LNCaP clone FGC (cell line): ENCODE data around the gene CPA1.

Source experiments
- DNase-seq: peaks from one replicate; pipeline ENCODE4 v3.0.0-alpha.2; 2011; ENCODE audit warnings: low read depth
- H3K4me3 ChIP-seq: 2 replicates; pipeline ENCODE4 v1.5.1; 2011; ENCODE audit warnings: mild to moderate bottlenecking, low read depth, low read length, control low read depth
- CTCF ChIP-seq: IDR thresholded peaks from 2 replicates; pipeline ENCODE4 v1.5.1; 2012; ENCODE audit warnings: mild to moderate bottlenecking; ENCODE audit not compliant: control insufficient read depth, insufficient read depth; ENCODE audit errors: extremely low read depth

CPA1 gene

GRCh38 chr7:130379921-130380860, at the start of gene CPA1:
TSS of gene CPA1 (plus strand) at chr7:130380494. CDS start at chr7:130380521, 27 bp downstream.
- no peak for TF ChIP-seq CTCF
- H3K4me3 ChIP-seq = no peak within 1 kb of the TSS
- DNase-seq = no peak

- DNase-seq = peak; percentile 34
- no peak for TF ChIP-seq CTCF
These were observed 47.8 kb upstream of the CPA1 start for GRCh38 chr7:130332259-130333053.

GRCh38 chr7:130333832-130334231, 46.5 kb upstream of the CPA1 start:
- H3K4me3 ChIP-seq = no peak overlapping the region
- DNase-seq = no peak
- TF ChIP-seq CTCF = no peak

More at GRCh38 chr7:130332259-130333053, 47.8 kb upstream of the CPA1 start:
- H3K4me3 ChIP-seq = no peak overlapping the region

GRCh38 chr7:130334274-130334673, 46.0 kb upstream of the CPA1 start:
- no peak for TF ChIP-seq CTCF
- no peak for DNase-seq
- no peak overlapping the region for H3K4me3 ChIP-seq

- no peak for DNase-seq
- TF ChIP-seq CTCF = no peak
- H3K4me3 ChIP-seq = no peak overlapping the region
These were observed 42.8 kb upstream of the CPA1 start for GRCh38 chr7:130337410-130337971.

- no peak for DNase-seq
- no peak overlapping the region for H3K4me3 ChIP-seq
- no peak for TF ChIP-seq CTCF
These were observed 42.1 kb upstream of the CPA1 start for GRCh38 chr7:130338233-130338632.
